GM23338 (cell line): ENCODE measurements around the gene OOEP. TPM values are rescaled to one million over a fixed set of nuclear protein-coding genes. Genes with fewer than 3 reads are reported as not detected.

Experiments used
- ATAC-seq: fragments of 200-7000 bp; cut with Tn5 transposase; 3 replicates; pipeline ENCODE4 v1.9.1; 2020
- DNase-seq: peaks from one replicate; pipeline ENCODE4 v3.0.0-alpha.2; 2015; ENCODE audit warnings: low spot score
- H2AFZ ChIP-seq: fragments of 200-600 bp; sonication (generic); 2 replicates; pipeline ENCODE4 v1.8.0; 2016; ENCODE audit warnings: antibody characterized with exemption, mild to moderate bottlenecking, moderate library complexity
- H3F3A ChIP-seq: fragments of 200-600 bp; sonication (generic); replicated peaks from 2 replicates; pipeline ENCODE4 v1.8.0; 2017; ENCODE audit warnings: antibody characterized with exemption, mixed run types, low read depth
- H3K27ac ChIP-seq: fragments of 200-600 bp; sonication (generic); 2 replicates; pipeline ENCODE4 v1.6.1; 2016; ENCODE audit warnings: low read depth
- H3K27me3 ChIP-seq: fragments of 200-600 bp; sonication (generic); 2 replicates; pipeline ENCODE4 v1.8.0; 2016; ENCODE audit warnings: mild to moderate bottlenecking, mixed run types, moderate library complexity; ENCODE audit not compliant: insufficient read depth
- H3K36me3 ChIP-seq: fragments of 200-600 bp; sonication (generic); 2 replicates; pipeline ENCODE4 v1.8.0; 2016; ENCODE audit warnings: mild to moderate bottlenecking; ENCODE audit not compliant: insufficient read depth
- H3K4me1 ChIP-seq: fragments of 200-600 bp; sonication (generic); 2 replicates; pipeline ENCODE4 v1.8.0; 2016; ENCODE audit warnings: mild to moderate bottlenecking, moderate library complexity; ENCODE audit not compliant: insufficient read depth
- H3K4me2 ChIP-seq: fragments of 200-600 bp; sonication (generic); 2 replicates; pipeline ENCODE4 v1.7.1; 2017; ENCODE audit warnings: mixed run types
- H3K4me3 ChIP-seq: fragments of 200-600 bp; sonication (generic); 2 replicates; pipeline ENCODE4 v1.6.1; 2016; ENCODE audit warnings: mixed run types
- H3K79me2 ChIP-seq: fragments of 200-600 bp; sonication (generic); replicated peaks from 2 replicates; pipeline ENCODE4 v1.8.0; 2017; ENCODE audit warnings: mild to moderate bottlenecking; ENCODE audit not compliant: insufficient read depth
- H3K9me2 ChIP-seq: fragments of 200-600 bp; sonication (generic); 2 replicates; pipeline ENCODE4 v1.8.0; 2017; ENCODE audit not compliant: insufficient read depth
- H4K20me1 ChIP-seq: fragments of 200-600 bp; sonication (generic); replicated peaks from 2 replicates; pipeline ENCODE4 v1.8.0; 2017; ENCODE audit warnings: mild to moderate bottlenecking; ENCODE audit not compliant: insufficient read depth
- H3K27ac Mint-ChIP-seq: 2 replicates; pipeline ENCODE4 v1.8.0; 2020; ENCODE audit warnings: inconsistent platforms, mild to moderate bottlenecking, moderate library complexity, mixed read lengths
- H3K27me3 Mint-ChIP-seq: 3 replicates; pipeline ENCODE4 v1.8.0; 2022; ENCODE audit warnings: low read depth, mild to moderate bottlenecking, moderate library complexity, mixed read lengths, inconsistent platforms; ENCODE audit not compliant: insufficient read depth, poor library complexity
- H3K36me3 Mint-ChIP-seq: 3 replicates; pipeline ENCODE4 v1.8.0; 2021; ENCODE audit warnings: low read depth, mild to moderate bottlenecking, inconsistent platforms, moderate library complexity, mixed read lengths
- H3K4me1 Mint-ChIP-seq: 3 replicates; pipeline ENCODE4 v1.8.0; 2020; ENCODE audit warnings: mild to moderate bottlenecking, inconsistent platforms, mixed read lengths
- H3K4me3 Mint-ChIP-seq: 3 replicates; pipeline ENCODE4 v1.8.0; 2021; ENCODE audit warnings: moderate library complexity, mild to moderate bottlenecking, inconsistent platforms, mixed read lengths
- H3K9me3 Mint-ChIP-seq: 3 replicates; pipeline ENCODE4 v1.8.0; 2020; ENCODE audit warnings: moderate library complexity, mild to moderate bottlenecking, inconsistent platforms, mixed read lengths
- CREB1 ChIP-seq: fragments of 250-450 bp; sonication (Bioruptor Pico); IDR thresholded peaks from 2 replicates; pipeline ENCODE4 v1.5.0; 2020; ENCODE audit warnings: low read depth, mild to moderate bottlenecking, moderate library complexity
- CTCF ChIP-seq, 2 experiments: fragments of 200-600 bp in 1 of 2; sonication (generic) in 1 of 2; conservative IDR thresholded peaks; 2 replicates each; pipeline versions ENCODE4 v1.5.1 to v1.6.1; 2016 to 2017; ENCODE audit warnings: antibody characterized with exemption in 2 of 2, low read depth in 2 of 2, mild to moderate bottlenecking in 2 of 2, moderate library complexity in 1 of 2
- ETS1 ChIP-seq: IDR thresholded peaks from 2 replicates; pipeline ENCODE4 v1.6.1; 2016; ENCODE audit warnings: antibody characterized with exemption
- EZH2 ChIP-seq: fragments of 200-600 bp; sonication (generic); IDR thresholded peaks from one replicate; pipeline ENCODE4 v1.8.0; 2017; ENCODE audit warnings: antibody characterized with exemption, mild to moderate bottlenecking, low read depth; ENCODE audit not compliant: unreplicated experiment
- EZH2phosphoT487 ChIP-seq: fragments of 200-600 bp; sonication (generic); IDR thresholded peaks from one replicate; pipeline ENCODE4 v1.8.1; 2018; ENCODE audit warnings: antibody characterized with exemption; ENCODE audit not compliant: unreplicated experiment
- JUNB ChIP-seq: IDR thresholded peaks from one replicate; pipeline ENCODE4 v1.6.1; 2016; ENCODE audit warnings: antibody characterized with exemption; ENCODE audit not compliant: unreplicated experiment
- NANOG ChIP-seq: IDR thresholded peaks from 2 replicates; pipeline ENCODE4 v1.6.1; 2016; ENCODE audit warnings: antibody characterized with exemption, borderline replicate concordance
- POLR2AphosphoS5 ChIP-seq: IDR thresholded peaks from 2 replicates; pipeline ENCODE4 v1.6.1; 2016; ENCODE audit warnings: antibody characterized with exemption, low read depth
- REST ChIP-seq: IDR thresholded peaks from one replicate; pipeline ENCODE4 v1.6.1; 2018; ENCODE audit warnings: antibody characterized with exemption; ENCODE audit not compliant: unreplicated experiment
- STAT1 ChIP-seq: IDR thresholded peaks from one replicate; pipeline ENCODE4 v1.6.1; 2016; ENCODE audit warnings: antibody characterized with exemption; ENCODE audit not compliant: unreplicated experiment
- ZNF114 ChIP-seq: fragments of 250-450 bp; sonication (Bioruptor Pico); IDR thresholded peaks from 2 replicates; pipeline ENCODE4 v1.5.0; 2020; ENCODE audit warnings: mild to moderate bottlenecking, moderate library complexity
- ZNF331 ChIP-seq: fragments of 250-450 bp; sonication (Bioruptor Pico); IDR thresholded peaks from 2 replicates; pipeline ENCODE4 v1.5.0; 2020; ENCODE audit warnings: low read depth, mild to moderate bottlenecking, moderate library complexity
- ZNF462 ChIP-seq: fragments of 250-450 bp; sonication (Bioruptor Pico); IDR thresholded peaks from 2 replicates; pipeline ENCODE4 v1.5.0; 2020; ENCODE audit warnings: mild to moderate bottlenecking, moderate library complexity
- polyA plus RNA-seq: library from polyadenylated mRNA; unstranded; fragments of >200 nt; fragmentation: Nextera tagmentation; extraction: Ambion mirVana; gene quantifications from 2 replicates; pipeline ENCODE4 v1.2.1, GENCODE V29; 2016
- total RNA-seq: library from RNA; depleted of rRNA; stranded (reverse); fragments of >200 nt; shearing (Covaris generic); gene quantifications from 2 replicates; pipeline ENCODE4 v1.2.3, GENCODE V29; 2014

Gene OOEP
- total and polyA plus RNA-seq, 2 experiments from 2014 or later = 0.73 TPM; not detected in 1

GRCh38 chr6:73382462-73383113, 12.9 kb upstream of the OOEP start:
- Histone ChIP-seq H3F3A (no peaks in the 10 kb centered on the region), H3K27me3 (no peaks in the 10 kb centered on the region), H3K4me2 (no peak overlapping the region), H4K20me1 (no peaks in the 10 kb centered on the region), H3K79me2 (no peaks in the 10 kb centered on the region), H2AFZ (0 out of 2 replicates have a peak overlapping the region, but pooled peaks have one; percentile 76), H3K4me3 (no peak overlapping the region), H3K9me2 (no peaks in the 10 kb centered on the region), H3K27ac (no peak overlapping the region), H3K36me3 (no peaks in the 10 kb centered on the region), H3K4me1 (no peaks in the 10 kb centered on the region; the same call in 1 of the 2 replicates)
- H3K4me1 Mint-ChIP-seq = no peaks in the 10 kb centered on the region
- no peak for DNase-seq
- no peak overlapping the region for H3K4me3 Mint-ChIP-seq
- no peaks in the 10 kb centered on the region for H3K36me3 Mint-ChIP-seq
- ATAC-seq = no peak
- no peaks in the 10 kb centered on the region for H3K27me3 Mint-ChIP-seq
- H3K9me3 Mint-ChIP-seq = no peaks in the 10 kb centered on the region; the same call in 2 of the 3 replicates
- no peak overlapping the region for H3K27ac Mint-ChIP-seq
- no peak for TF ChIP-seq ZNF331
- no peak for TF ChIP-seq REST
- TF ChIP-seq NANOG = no peak
- no peak for TF ChIP-seq CREB1
- no peak for TF ChIP-seq ETS1
- TF ChIP-seq EZH2 = no peak
- TF ChIP-seq EZH2phosphoT487 = no peak
- TF ChIP-seq ZNF114 (CRISPR knock-in tag) = no peak
- no peak for TF ChIP-seq CTCF (conservative IDR thresholded peaks at IDR 0.05; ENCODE audit: low read depth in 2 of 2)
- no peak for TF ChIP-seq STAT1
- TF ChIP-seq ZNF462 = no peak
- no peak for TF ChIP-seq POLR2AphosphoS5
- no peak for TF ChIP-seq JUNB
